Stimulated activated CD8-positive, alpha-beta memory T cell treated with anti-CD3 and anti-CD28 coated beads, Interleukin-12 subunit alpha, Interleukin-12 subunit beta, amount 100 ng/mL, for 4 hours (primary cell): ENCODE results near the gene TOR1AIP2.
"Not testable (repeated sequence)": the region's sequence is repeated elsewhere in the genome, so short reads cannot be mapped to it uniquely, and the experiment has no call there.

Source experiments
- DNase-seq: peaks from one replicate; pipeline ENCODE4 v3.0.0-alpha.2; 2020; ENCODE audit warnings: low read depth

The TOR1AIP2 gene

DNA sequence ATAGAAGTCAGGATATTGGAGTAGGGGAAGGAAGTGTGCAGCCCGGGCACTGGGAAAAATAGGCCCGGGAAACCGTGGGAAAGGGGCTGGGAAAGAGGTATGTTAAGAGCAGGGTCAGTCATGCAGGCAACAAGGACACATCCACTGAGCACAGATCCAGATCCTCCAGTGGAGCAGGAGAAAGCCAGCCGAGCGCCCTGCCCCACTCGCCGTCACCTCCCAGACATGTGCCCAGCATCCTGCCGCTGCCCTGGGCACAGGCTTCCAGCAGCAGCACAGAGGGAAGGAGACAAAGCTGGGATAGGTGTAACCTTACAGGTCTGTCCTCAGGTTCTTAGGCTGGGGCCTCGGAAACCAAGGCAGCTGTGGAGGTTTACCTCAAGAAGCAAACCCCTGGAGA is 70.3 kb downstream of the TOR1AIP2 start:
- no peak for DNase-seq

DNA sequence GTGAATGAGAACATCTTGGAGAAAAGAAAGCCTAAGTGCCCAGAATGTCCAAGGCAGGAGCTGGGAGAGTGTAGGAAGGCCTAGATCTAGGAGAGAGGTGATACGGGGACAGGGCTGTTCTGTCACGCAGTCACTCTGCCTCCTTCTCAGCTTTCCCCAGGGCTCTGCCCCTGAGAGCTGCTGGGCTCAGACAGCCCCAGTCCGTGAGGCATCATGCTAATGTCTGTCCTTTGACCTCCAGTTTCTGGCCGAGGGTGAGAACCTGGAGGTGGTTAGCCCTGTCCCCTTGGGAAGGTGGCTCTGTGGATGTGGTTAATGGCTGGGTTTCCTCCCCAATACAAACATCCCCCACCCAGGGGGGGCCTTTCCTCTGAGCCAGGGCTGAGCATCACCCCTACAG is 71.3 kb downstream of the TOR1AIP2 start:
- no peak for DNase-seq

DNA sequence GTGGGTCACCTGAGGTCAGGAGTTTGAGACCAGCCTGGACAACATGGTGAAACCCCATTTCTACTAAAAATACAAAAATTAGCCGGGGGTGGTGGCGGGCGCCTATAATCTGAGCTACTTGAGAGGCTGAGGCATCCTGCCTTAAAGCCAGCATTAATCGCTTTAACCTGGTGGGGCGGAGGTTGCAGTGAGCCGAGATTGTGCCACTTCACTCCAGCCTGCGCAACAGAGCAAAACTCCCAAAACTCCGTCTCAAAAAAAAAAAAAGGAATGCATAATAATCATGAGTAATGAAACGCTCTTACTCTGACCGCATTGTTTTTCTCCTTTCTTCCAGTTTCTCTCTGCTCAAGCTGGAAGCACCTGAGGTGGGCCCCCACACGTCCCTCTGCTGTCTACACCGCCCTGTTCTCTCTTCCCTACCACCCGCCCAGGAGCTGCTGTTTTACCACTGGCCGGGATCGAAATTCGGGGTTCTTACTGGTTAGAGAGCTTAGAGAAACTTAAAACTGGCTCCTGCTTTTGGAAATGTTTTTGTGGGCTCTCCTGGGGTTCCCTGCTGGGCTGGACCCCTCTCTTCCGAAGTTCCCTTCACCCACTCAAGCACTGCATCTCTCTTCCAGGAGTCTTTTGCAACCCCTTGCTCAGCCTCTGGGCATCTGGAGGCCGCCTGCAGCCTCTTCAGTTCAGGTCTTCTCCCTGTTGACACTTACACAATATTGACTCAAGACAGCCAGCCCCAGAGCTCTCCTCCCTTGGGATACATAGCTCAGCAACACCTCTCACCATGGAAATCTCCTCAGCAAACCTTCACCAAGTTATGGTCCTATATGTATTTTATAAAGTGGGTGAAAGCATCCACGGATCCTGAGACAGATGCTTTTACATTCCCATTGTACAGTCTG is 72.1 kb downstream of the TOR1AIP2 start:
- no peak for DNase-seq

DNA sequence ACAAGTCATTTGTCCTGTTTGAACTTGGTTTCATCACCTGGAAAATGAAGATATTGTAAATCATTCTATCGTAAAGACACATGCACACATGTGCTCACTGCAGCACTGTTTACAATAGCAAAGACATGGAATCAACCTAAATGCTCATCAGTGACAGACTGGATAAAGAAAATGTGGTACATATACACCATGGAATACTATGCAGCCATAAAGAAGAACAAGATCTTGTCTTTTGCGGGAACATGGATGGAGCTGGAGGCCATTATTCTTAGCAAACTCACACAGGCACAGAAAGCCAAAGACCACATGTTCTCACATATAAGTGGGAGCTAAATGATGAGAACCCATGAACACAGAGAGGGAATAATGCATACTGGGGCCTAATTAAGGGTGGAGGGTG is 73.2 kb downstream of the TOR1AIP2 start:
- not testable (repeated sequence) for DNase-seq

DNA sequence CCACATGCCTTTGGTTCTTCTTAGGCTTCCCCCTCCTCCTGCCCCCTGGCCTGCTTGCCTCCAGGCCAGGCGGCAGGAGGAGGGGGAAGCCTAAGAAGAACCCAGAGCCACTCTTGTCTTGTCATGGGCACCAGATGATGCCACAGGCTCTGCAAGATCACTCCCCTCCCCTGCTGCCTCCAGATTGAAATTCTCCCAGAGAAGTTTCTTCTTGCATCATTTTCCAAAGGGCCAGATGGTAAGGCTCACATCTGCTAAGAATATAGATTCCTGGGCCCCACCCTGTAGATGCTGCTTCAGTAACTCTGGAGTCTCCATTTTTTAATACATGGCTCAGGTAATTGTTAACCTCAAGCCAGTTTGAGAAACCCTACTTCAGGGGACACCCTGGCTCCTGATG is 73.7 kb downstream of the TOR1AIP2 start:
- DNase-seq: no peak

DNA sequence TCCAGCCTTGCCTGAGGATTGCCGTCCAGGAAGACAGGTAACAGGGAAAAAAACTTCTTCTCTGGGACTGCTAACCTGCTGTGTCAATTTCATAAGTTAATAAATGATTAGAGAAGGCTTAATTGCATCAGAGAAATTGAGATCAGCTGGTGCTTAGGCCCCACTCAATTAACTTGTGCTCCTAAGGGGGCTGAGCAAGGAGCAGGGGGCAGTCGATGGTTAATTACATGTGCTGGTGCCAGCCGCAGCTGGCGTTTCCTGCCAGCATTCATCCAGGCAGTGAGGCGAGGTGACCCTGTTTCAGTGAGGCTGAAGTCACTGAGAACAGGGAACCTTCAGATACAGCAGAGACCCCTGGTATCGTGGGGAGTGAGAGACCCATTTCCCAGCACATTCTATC is 74.5 kb downstream of the TOR1AIP2 start:
- DNase-seq: no peak

DNA sequence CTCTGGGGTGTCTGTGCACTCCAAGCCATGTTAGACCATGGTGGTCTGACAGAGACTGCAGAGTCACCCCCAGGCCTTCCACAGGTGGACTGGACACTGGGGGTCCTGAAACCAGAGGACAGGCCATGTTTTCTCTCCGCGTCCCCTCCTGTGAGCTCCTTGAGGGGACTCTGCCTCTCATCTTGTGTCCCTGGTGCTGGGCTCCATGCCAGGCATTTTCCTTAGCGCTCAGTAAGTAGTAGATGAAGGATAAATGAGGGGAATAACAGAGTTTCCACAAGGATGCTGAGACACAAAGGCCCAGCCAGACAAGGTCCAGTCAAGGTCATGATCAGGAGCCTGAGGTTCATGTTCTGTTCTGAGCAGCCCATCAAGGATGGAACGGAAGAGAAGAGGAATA is 77.1 kb downstream of the TOR1AIP2 start:
- DNase-seq: no peak

DNA sequence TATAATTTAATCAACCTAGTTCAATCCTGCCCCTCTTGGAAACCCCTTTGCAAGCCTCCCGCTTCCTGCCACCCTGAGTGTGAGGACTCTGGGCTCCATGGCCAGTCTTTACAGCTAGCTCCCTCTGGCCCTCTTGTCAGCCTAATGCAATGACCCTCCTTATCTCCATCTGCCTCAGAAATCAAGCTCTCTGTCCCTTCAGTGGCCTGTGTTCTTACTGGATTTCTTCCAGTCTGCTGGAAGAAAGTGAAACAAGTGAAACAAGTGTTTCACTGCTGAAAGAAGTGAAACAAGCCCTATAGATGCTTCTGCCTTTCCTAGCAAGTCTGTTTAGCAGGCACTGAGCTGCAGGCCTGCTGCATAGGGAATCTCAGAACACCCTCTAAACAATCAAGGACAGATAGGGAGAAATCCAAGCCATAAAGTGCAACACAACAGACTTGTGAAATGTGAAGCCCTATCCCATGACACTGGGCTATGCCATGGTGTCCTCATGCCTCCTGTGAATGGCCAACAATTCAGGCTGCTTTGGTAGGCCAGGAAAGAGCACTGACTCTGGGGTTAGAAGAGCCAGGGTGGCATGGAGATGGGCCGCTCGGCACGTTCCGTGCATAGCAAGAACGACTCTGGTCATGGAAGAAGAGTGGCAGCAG is 78.6 kb downstream of the TOR1AIP2 start:
- no peak for DNase-seq

DNA sequence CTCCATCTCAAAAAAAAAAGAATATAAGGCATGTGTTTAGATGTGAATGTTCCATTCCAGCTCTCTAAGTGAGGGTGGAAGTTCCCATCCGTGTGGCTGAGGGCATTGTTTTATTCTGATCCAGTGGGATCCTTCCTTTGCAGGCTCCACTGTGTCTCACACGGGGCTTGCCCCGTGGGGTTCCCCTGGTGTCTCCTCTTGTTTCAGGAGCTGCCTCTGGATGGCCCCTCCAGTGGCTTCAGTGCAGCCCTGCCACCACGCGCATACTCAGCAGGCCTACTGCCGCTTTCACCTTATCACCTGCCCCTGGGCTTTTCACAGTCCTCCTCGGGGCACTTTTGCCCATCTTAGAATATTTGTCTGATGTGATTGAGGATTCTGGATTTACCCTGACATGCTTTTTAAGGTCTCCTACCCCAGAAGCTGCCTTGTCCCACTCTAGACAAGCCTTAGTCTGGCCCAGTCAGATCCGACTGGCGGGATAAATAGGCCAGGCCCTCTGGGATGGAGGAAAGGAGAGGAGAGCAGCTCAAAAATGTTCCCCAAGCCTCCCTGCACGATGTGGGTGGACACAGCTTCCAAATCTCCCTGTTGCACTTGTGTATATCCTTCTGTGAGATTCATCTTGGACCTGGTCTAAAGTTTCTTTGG is 79.3 kb downstream of the TOR1AIP2 start:
- no peak for DNase-seq

DNA sequence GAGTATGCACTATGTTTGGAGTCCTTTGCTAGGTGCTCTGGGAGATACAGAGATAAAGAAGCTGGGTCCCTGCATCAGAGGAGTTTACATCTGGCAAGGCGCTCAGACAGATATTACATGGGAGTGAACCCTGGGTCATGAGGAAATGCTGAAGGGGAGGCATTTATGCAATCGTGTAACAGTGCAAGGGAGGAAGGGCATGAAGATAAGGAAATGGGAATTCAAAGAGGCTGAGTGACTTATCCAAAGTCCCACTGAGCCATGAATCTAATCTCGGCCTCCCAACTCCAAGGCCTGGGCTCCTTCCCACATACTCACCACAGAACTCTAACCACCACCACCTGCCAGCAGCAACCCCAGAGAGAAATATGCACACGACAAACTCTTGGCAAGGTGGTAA is 82.9 kb downstream of the TOR1AIP2 start:
- DNase-seq: no peak

DNA sequence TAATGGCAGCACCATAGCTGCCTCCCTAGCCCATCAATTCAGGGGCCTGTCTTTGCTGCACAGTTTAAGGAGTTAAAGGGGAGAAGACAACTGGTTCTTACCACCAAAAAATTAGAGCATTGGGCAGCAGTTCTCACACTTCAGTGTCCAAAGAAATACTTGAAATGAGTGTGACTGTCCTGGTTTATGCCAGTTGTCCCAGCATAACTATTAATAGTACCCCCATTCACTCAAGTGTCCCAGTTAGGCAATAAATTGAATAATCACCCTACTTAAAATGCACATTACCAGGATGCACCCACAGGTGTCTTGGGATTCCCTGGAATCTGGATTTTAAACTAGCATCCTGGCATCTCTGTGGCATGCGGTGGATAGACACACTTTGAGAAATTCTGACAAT is 83.5 kb downstream of the TOR1AIP2 start:
- no peak for DNase-seq

DNA sequence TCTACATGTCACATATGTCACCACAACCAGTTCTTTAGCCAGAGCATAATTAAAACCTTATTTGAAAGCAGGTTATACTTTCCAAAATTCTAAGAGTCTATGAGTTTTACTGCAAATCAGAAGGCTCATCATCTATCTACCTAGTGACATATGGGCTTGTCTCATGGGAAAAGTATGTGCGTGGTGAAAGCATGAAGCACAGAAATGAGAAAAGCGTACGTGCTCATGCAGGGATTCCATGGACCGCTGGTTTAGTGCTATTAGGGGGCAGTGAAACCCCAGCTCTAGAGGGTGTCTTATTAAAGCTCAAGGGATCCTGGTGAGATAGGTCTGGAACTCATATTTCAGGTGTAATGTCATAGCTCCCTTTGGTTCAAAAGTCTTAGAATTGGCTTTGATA is 84.3 kb downstream of the TOR1AIP2 start:
- DNase-seq: no peak
